A673 (cell line): ENCODE measurements around the gene CAGE1. TPM values are rescaled to one million over a fixed set of nuclear protein-coding genes. Genes with fewer than 3 reads are reported as not detected.

Experiments
- BruUV-seq: library from RNA; stranded (reverse); fragments of 400-500 nt; replicated peaks from 2 replicates; lab custom pipeline; 2021; lab: Mats Ljungman, UMichigan
- CTCF ChIA-PET: fragments of 300-600 bp; sonication (Branson Sonifier 250); formaldehyde crosslinking; loops from one replicate; lab custom pipeline; 2022; ENCODE audit warnings: antibody characterized with exemption; lab: Charles Lee
- POLR2A ChIA-PET: fragments of 300-600 bp; sonication (Branson Sonifier 250); formaldehyde crosslinking; loops from one replicate; lab custom pipeline; 2022; ENCODE audit warnings: antibody characterized with exemption; ENCODE audit not compliant: low non-redundant PET; lab: Charles Lee
- DNase-seq: peaks from one replicate; pipeline ENCODE4 v3.0.0-alpha.2; 2015; ENCODE audit warnings: low spot score
- H3K27ac ChIP-seq: fragments of 200-600 bp; sonication (generic); 2 replicates; pipeline ENCODE4 v1.5.1; 2016; ENCODE audit warnings: mixed run types, low read depth, mild to moderate bottlenecking, mixed read lengths, antibody characterized with exemption, low read length; ENCODE audit not compliant: poor library complexity, severe bottlenecking
- H3K27me3 ChIP-seq: fragments of 200-600 bp; sonication (generic); replicated peaks from 2 replicates; pipeline ENCODE4 v1.6.1; 2017; ENCODE audit warnings: mixed run types, low read depth, mild to moderate bottlenecking, mixed read lengths, antibody characterized with exemption, low read length; ENCODE audit not compliant: insufficient read depth, poor library complexity
- H3K36me3 ChIP-seq: fragments of 200-600 bp; sonication (generic); 2 replicates; pipeline ENCODE4 v1.6.1; 2016; ENCODE audit warnings: mixed run types, mild to moderate bottlenecking, mixed read lengths, antibody characterized with exemption, low read length; ENCODE audit not compliant: insufficient read depth, poor library complexity, severe bottlenecking
- H3K4me1 ChIP-seq: fragments of 200-600 bp; sonication (generic); 2 replicates; pipeline ENCODE4 v1.6.1; 2017; ENCODE audit warnings: mixed run types, mild to moderate bottlenecking, mixed read lengths, antibody characterized with exemption, low read length; ENCODE audit not compliant: insufficient read depth, poor library complexity, severe bottlenecking
- H3K4me3 ChIP-seq: fragments of 200-600 bp; sonication (generic); 2 replicates; pipeline ENCODE4 v1.5.1; 2016; ENCODE audit warnings: low read depth, mixed run types, mild to moderate bottlenecking, mixed read lengths, low read length; ENCODE audit not compliant: poor library complexity, severe bottlenecking
- H3K9me3 ChIP-seq: fragments of 200-600 bp; sonication (generic); 2 replicates; pipeline ENCODE4 v1.6.1; 2016; ENCODE audit warnings: mixed run types, low read depth, mild to moderate bottlenecking, mixed read lengths, antibody characterized with exemption, low read length; ENCODE audit not compliant: poor library complexity, severe bottlenecking
- CTCF ChIP-seq: fragments of 300-800, 200-600 bp; sonication (generic); conservative IDR thresholded peaks from 2 replicates; pipeline ENCODE4 v1.5.1; 2017; ENCODE audit warnings: low read depth, mild to moderate bottlenecking, antibody characterized with exemption, low read length, moderate library complexity, mixed read lengths
- EZH2 ChIP-seq: fragments of 200-600 bp; sonication (generic); IDR thresholded peaks from 2 replicates; pipeline ENCODE4 v1.6.1; 2017; ENCODE audit warnings: borderline replicate concordance, low read depth, mild to moderate bottlenecking, mixed read lengths, antibody characterized with exemption, low read length; ENCODE audit not compliant: poor library complexity, severe bottlenecking
- intact Hi-C: fragments of 100-400 bp; cut with micrococcal nuclease; formaldehyde crosslinking; loops from one replicate; pipeline ENCODE4 v1.10.0; 2022; ENCODE audit not compliant: unreplicated experiment
- total RNA-seq: library from RNA; stranded (reverse); gene quantifications from 2 replicates; pipeline ENCODE4 v1.2.3, GENCODE V29; 2021

The CAGE1 gene
- total RNA-seq, 1 experiment from 2014 or later: 0.19 TPM

- CTCF ChIA-PET: no interaction called here
- no peak for DNase-seq
Measured at GRCh38 chr6:7285416-7285815, 104.1 kb downstream of the CAGE1 start.

DNA sequence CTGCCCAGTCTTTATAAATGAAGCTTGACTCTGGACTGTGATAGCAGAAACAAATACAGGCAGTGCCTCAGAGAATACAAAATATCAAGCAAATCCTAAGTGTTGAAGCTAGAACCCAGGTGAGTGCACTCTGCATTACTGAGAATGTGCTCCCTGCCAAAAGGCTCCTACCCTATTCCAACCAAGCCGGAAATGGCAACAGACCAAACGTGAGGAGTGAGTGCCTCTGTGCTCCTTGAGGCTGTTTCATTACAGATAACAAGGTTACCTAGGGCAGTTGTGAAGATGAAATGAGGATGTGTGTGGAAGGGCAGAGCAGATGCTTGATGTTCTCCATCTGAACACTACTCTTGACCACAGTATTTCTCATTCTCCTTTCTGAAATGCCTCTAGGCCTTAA lies 105.9 kb downstream of the CAGE1 start:
- Histone ChIP-seq H3K4me1 (no peaks in the 10 kb centered on the region), H3K27ac (no peak overlapping the region), H3K27me3 (no peaks in the 10 kb centered on the region), H3K36me3 (peaks cover 21% of the 10 kb centered on the region), H3K4me3 (no peak overlapping the region), H3K9me3 (no peaks in the 10 kb centered on the region)
- no peak for TF ChIP-seq EZH2
- no peak for TF ChIP-seq CTCF
- no peak for DNase-seq
- ChIA-PET POLR2A (no interaction called here), CTCF (no interaction called here)
- BruUV-seq: no TSS peak
- intact Hi-C loops: no loop called here

More at GRCh38 chr6:7285416-7285815, 104.1 kb downstream of the CAGE1 start:
- Histone ChIP-seq H3K9me3 (no peaks in the 10 kb centered on the region), H3K4me3 (no peak overlapping the region), H3K27ac (no peak overlapping the region), H3K4me1 (no peaks in the 10 kb centered on the region), H3K27me3 (no peaks in the 10 kb centered on the region), H3K36me3 (peaks cover 38% of the 10 kb centered on the region)
- intact Hi-C loops: no loop called here
- POLR2A ChIA-PET: no interaction called here
- no peak for TF ChIP-seq CTCF
- TF ChIP-seq EZH2: no peak
- BruUV-seq: no TSS peak

DNA sequence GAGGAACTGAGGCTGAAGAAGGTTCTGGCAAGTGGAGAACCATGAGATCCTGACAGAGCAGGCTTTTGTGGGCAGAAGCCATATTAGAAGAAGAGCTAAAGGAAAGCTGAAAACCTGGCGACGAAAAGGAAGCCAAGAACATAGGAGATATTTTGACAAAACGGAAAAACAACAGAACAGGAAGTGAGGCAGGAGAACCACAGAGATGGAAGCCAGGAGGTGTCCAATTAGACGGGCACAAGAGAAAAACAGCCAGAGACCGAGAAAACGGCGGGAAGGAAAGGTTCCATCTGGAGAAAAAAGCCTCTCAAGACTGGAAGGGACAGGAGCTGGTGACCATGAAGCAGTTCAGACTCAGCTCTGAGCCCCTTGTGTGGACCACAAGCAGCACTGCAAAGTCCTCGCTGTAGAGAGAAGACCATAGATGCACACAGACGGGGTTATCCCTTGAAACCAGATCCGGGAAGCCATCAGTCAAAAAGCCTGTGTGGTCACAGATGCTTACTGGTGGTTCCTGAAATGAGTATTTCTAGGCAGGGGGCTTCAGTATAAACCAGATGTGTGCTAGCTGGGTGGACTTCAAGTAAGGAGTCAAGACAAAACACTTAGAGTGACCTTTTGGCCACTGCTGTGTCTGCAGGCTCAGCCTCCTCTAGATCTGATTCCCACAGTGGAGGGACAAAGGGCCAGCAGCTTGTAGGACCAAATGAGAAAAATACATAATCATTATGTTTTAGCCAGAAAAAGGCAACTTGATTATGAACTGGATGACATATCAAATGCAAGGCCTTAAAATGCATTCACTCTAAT lies 107.2 kb downstream of the CAGE1 start:
- ChIA-PET CTCF (no interaction called here), POLR2A (no interaction called here)
- no peak for TF ChIP-seq CTCF
- no peak for TF ChIP-seq EZH2
- no peak overlapping the region for H3K27ac ChIP-seq
- H3K27me3 ChIP-seq: no peaks in the 10 kb centered on the region
- H3K36me3 ChIP-seq: peaks cover 7% of the 10 kb centered on the region
- no peaks in the 10 kb centered on the region for H3K4me1 ChIP-seq
- intact Hi-C loops: no loop called here
- BruUV-seq: no TSS peak
- no peaks in the 10 kb centered on the region for H3K9me3 ChIP-seq
- DNase-seq: no peak
- H3K4me3 ChIP-seq: no peak overlapping the region

Other genes with a start within 250 kb of the CAGE1 start
- 152 and 161 TPM in 2 replicates for gene SSR1, start 76.5 kb downstream of the CAGE1 start, total RNA-seq
- 54.1 and 56.5 TPM in 2 replicates for gene RIOK1, start 66 bp upstream of the CAGE1 start, total RNA-seq
- 0.28 and 0.46 TPM in 2 replicates for gene DSP, start 151.9 kb upstream of the CAGE1 start, total RNA-seq
- 27.4 and 29.4 TPM in 2 replicates for gene SNRNP48, start 200.5 kb upstream of the CAGE1 start, total RNA-seq